GM19328 (cell line): ENCODE results near the gene ZCCHC9.
A peak's percentile ranks its signal among the peaks of the same experiment; 100 is the strongest.
"Not testable (repeated sequence)": the region's sequence is repeated elsewhere in the genome, so short reads cannot be mapped to it uniquely, and the experiment has no call there.

Source experiments
- ATAC-seq: cut with Tn5 transposase; IDR thresholded peaks from one replicate; pipeline ENCODE4 v1.9.1; 2021; ENCODE audit warnings: mild to moderate bottlenecking, moderate library complexity; ENCODE audit not compliant: unreplicated experiment

Gene ZCCHC9, protein sequence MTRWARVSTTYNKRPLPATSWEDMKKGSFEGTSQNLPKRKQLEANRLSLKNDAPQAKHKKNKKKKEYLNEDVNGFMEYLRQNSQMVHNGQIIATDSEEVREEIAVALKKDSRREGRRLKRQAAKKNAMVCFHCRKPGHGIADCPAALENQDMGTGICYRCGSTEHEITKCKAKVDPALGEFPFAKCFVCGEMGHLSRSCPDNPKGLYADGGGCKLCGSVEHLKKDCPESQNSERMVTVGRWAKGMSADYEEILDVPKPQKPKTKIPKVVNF

GRCh38 chr5:81301271-81302015 is at the start of gene ZCCHC9:
Gene ZCCHC9 (plus strand): TSS chr5:81301587. CDS start chr5:81304758, 3,171 bp downstream.
- peak; percentile 97 for ATAC-seq

DNA sequence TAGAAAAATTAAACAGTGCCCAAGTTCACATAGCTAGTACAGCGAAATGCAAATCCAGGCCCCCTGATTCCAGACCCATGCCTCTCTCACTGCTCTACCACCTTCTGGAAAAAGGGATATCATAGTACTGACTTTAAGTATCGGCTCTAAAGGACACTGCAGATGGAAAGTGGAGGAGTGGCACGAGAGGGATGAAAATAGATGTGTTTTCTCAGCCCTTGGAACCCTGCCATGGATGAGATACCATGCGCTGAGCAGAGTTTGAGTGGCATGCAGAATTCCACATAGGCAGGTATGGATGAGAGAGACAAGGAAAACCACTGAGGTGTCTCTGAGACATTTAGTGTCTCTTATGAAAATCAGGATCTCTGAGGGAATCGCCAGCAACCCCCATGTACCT is 49.5 kb upstream of the ZCCHC9 start:
- no peak for ATAC-seq

DNA sequence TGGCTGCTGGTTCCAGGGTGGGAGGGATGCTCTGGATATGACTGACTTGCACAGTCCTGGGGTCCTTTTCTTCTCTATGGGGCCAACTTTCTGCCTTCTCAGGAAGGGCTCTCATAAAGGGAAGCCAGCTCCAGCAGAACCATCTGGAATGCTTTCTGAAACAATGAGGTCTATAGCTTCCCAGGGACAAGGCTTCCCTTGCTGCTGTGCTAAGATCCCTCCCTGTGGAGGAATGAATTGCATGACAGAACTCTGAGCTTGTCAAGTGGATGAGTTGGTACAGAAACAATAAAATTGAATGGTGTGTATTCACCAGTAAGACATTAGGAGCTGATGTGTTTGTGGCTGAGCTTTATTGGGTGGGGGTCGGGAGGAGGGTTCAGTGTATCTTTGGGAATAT is 48.5 kb upstream of the ZCCHC9 start:
- ATAC-seq: no peak

DNA sequence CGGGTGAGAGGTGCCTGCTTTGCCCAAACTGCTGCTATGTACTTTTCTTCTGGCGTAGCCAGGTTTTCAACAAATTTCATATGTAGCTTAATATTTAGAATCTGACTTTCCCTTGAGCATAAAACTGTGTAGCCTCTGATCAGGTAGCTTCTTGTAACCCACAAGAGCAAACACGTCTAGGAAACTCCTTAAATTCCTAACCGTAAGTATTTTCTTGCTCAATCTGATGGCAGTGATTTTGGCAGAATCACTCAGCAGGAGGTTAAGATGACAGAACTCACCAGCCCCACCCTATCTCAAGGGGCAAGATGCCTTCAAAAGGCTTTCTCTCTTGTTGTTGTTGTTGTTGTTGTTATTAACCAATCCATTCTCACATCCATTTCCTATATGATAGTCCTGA is 47.5 kb upstream of the ZCCHC9 start:
- no peak for ATAC-seq

- ATAC-seq: no peak
Observed at GRCh38 chr5:81254886-81255559, 46.4 kb upstream of the ZCCHC9 start.

- ATAC-seq: no peak
Observed at GRCh38 chr5:81256766-81257165, 44.6 kb upstream of the ZCCHC9 start.

GRCh38 chr5:81262796-81263195 is 38.6 kb upstream of the ZCCHC9 start:
- ATAC-seq: not testable (repeated sequence)

DNA sequence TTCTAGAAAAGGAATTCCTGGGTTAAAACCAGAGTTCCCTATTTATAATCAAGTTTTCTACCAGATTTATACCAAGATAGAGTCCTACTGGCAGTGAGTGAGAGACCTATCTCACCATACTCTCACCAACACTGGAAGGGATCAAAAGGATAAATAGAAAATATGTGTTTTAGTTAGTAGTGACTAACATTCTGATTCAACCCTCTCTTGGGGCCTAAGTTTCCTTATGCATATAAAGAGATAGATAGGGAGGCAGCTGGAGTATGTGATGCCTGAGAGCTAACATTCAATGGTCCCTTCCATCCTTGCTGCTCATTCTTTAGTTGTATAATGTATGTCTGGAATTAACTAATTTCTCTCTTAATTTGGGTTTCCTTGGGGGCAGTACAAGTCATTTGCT is 36.3 kb upstream of the ZCCHC9 start:
- ATAC-seq: no peak

DNA sequence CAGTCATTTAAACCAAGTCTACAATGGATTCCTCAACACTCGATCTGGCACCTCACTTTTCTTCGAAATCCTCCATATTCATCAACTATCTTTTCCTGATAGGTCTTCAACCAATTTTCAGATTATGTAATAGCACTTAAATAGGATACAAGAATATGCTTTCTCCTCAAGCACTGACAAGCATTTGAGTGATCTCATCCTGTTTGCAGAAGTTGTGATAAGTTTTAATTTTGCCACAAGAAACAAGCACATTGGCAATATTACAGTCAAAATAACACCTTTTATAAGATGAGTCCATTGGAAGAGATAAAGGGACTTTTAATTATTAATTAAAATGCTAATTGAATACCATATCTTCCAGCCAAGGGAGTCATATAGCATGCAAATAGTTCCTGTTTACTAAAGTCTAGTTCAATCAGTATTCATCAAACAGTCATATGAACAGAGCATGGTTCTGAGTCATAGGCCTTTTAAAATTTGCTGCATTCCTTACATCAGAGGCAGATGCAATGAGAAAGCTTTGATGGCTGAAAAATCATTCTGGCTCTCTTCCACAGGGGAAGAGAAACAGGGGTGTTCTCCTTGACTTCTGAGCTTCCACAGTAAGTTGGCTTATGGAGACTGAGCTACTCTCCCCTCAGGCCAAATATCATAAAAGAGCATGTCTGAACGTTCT is 32.7 kb upstream of the ZCCHC9 start:
- no peak for ATAC-seq

- no peak for ATAC-seq
Observed at GRCh38 chr5:81269751-81270393, 31.5 kb upstream of the ZCCHC9 start.

DNA sequence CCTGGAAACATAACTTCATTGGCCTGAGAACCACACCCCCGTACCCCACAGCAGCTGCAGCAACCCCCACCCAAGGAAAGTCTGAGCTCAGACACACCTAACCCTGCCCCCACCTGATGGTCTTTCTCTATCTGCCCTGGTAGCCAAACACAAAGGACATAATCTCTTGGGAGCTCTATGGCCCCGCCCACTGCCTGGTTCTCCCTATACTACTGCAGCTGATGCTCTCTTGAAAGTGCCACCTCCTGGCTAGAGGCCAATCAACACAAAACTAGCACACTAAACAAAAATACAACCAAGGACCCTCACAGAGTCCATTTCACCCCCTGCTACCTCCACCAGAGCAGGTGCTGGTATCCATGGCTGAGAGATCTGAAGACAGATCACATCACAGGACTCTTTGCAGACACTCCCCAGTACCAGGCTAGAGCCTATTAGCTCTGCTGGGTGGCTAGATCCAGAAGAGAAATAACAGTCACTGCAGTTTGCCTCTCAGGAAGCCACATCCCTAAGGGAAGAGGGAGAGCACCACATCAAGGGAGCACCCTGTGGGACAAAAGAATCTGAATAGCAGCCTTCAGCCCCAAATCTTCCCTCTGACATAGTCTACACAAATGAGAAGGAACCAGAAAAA is 30.9 kb upstream of the ZCCHC9 start:
- not testable (repeated sequence) for ATAC-seq

DNA sequence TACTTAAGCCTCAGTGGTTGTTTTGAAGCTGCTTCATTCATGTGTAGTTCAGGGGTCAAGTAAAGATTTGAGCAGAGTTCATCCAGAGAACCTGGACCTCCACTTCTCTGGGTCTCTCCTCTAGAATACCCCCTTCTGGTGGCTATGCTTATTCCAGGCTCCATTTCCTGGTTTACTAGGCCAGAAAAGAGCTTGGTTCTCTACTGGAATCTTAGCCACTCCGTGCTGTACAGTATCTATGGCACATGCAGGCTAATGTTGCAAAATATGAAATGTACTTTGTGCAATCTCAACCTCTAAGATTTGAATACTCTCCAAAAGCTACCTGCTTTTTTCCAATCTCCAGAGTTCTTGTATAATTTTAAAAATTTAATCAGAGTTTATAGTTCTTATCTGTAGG is 17.4 kb upstream of the ZCCHC9 start:
- no peak for ATAC-seq

DNA sequence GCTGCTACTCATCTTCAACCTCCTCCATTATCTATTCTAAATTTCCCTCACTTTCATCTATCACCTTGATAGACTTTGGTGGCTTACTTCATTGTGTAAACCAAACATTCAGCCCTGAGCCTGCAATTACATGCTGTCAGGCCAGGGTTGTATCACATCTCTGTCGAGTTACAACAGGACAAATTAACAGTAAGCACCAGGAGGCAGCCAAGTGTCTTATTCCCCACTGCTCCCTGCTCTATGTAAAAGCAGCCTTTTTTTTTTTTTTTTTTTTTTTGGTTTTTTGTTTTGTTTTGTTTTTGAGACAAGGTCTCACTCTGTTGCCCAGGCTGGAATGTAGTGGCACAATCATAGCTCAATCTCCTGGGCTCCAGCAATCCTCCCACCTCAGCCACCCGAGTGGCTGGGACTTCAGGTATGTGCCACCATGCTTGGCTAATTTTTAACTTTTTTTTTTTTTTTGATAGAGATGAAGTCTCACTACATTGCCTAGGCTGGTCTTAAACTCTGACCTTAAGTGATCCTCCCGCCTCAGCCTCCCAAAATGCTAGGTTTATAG is 15.2 kb upstream of the ZCCHC9 start:
- ATAC-seq: no peak

DNA sequence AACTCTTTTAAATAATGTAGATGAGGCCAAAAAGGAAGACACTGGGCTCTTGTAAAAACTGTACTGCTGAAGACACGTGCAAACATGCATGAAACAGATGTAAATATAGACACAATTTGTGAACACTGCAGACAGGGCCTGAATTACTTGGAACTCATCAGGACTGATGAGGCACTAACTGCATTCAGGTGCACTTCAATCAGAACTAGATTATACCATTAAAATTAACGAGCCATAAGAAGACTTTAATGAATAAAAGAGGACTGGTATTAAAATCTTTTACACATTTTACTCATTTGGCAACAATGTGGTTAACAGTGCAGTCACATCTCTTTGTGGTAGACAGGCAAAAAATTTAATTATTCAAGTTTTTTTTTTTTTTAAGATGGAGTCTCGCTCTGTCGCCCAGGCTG is 13.4 kb upstream of the ZCCHC9 start:
- ATAC-seq: no peak

DNA sequence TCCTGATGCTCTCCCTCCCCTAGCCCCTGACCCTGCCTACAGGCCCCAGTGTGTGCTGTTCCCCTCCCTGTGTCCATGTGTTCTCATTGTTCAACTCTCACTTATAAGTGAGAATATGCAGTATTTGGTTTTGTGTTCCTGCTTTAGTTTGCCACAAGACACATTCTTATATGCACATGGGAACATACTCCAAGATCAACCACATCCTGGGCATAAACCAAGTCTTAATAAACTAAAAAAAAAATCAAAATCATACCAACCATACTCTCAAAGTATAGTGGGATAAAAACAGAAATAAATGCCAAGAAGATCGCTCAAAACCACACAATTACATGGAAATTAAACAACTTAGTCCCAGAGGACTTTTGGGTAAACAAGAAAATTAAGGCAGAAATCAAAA is 11.2 kb upstream of the ZCCHC9 start:
- ATAC-seq: no peak

DNA sequence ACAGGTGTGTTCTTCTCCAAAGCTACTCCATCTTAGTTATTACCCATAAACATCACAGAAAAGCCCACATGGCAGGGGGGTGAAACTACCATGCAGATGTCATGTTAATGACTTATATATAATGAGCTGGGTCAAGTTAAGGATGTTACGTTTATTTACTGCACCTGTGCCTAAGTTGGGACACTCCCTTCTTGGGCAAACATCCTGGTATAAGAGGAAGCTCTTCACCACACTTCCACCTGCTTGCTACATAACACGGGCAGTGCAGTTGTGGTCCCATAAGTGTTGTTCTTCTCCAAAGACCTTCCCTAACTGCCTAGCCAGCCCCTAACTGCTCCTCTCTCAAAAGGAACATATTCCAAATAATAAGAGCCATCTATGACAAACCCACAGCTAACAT is 9.3 kb upstream of the ZCCHC9 start:
- ATAC-seq: no peak

DNA sequence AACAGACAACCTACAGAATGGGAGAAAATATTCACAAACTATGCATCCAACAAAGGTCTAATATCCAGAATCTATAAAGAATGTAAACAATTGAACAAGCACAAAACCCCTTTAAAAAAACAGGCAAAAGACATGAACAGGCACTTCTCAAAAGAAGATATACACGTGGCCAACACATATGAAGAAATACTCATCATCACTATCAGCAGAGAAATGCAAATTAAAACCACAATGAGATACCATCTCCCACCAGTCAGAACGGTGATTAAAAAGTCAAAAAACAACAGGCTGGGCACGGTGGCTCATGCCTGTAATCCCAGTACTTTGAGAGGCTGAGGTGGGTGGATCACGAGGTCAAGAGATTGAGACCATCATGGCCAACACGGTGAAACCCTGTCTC is 7.4 kb upstream of the ZCCHC9 start:
- not testable (repeated sequence) for ATAC-seq

DNA sequence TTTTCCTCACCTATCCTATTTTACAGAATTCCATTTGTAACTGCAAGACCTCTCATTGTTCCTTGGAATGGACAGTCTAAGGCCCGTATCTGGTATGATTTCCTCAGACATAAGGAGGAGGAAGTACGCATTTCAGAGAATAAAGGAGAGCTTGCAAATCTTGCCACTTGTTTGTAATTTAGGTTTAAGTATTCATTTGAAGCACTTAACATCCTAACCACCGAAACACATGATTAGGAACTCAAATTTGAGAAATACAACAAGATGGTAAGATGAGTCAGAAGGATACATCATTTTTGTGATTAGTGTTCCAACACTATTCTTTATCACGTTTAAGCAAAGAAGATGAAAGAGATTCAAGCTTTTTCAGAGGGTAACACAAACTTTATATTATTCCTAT is 3.9 kb upstream of the ZCCHC9 start:
- no peak for ATAC-seq

- ATAC-seq: no peak
Observed at GRCh38 chr5:81300921-81301270, 491 bp upstream of the ZCCHC9 start.

DNA sequence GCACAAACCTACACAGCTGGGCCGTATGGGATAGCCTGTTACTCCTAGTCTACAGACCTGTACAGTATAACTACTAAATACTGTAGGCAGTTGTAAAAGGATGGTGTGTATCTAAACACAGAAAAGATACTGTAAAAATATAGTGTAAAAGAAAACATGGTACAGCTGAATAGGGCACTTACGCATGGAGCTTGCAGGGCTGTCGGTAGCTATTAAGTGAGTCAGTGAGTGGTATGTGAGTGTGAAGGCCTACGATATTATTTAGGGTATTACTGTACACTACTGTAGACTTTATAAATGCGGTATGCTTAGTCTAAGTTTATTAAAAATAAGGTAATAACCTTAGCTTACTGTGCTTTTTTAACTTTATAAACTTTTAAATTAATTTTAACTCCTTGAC is 1.2 kb downstream of the ZCCHC9 start:
- ATAC-seq: no peak
